ENCODE results near the gene PARD3.
A peak's percentile ranks its signal among the peaks of the same experiment; 100 is the strongest.

PARD3 gene

GRCh38 chr10:34809796-34810195 lies 5.3 kb downstream of the PARD3 start:
- Histone ChIP-seq H3K18ac (ENCODE audit: low read length) (no peak overlapping the region), H3K27ac (ENCODE audit: low read depth, low read length) (no peak overlapping the region), H4K12ac (ENCODE audit: low read depth, low read length) (no peak overlapping the region), H3K14ac (ENCODE audit: low read length) (no peak overlapping the region), H3K23ac (ENCODE audit: low read length) (no peak overlapping the region), H3K4me3 (ENCODE audit: low read depth, low read length) (no peak overlapping the region), H3K4ac (ENCODE audit: low read depth, low read length) (no peak overlapping the region), H4K8ac (ENCODE audit: low read depth, low read length) (no peak overlapping the region), H3K9ac (ENCODE audit: low read length) (no peak overlapping the region), H2BK120ac (ENCODE audit: insufficient read depth, low read length, poor library complexity) (no peak overlapping the region), H2AK5ac (ENCODE audit: low read length) (no peak overlapping the region), H2BK12ac (ENCODE audit: low read length) (no peak overlapping the region), H3K36me3 (ENCODE audit: control insufficient read depth in 1 of 2, insufficient read depth in 2 of 2, low read length in 2 of 2) (no peaks in the 10 kb centered on the region), H2AFZ (ENCODE audit: insufficient read depth, low read length, poor library complexity) (no peak overlapping the region), H3K79me1 (ENCODE audit: low read length) (peaks cover 9% of the 10 kb centered on the region), H3K4me1 (ENCODE audit: control insufficient read depth in 1 of 2, insufficient read depth in 2 of 2, low read length in 2 of 2) (peaks cover 0 to 3% of the 10 kb centered on the region in 2 experiments), H3K4me2 (ENCODE audit: low read length) (no peak overlapping the region), H3K79me2 (ENCODE audit: control insufficient read depth, insufficient read depth, low read length, poor library complexity) (peaks cover 17% of the 10 kb centered on the region), H4K91ac (ENCODE audit: low read depth, low read length) (no peak overlapping the region), H2BK5ac (ENCODE audit: low read depth, low read length, poor library complexity) (no peak overlapping the region), H3K27me3 (ENCODE audit: insufficient read depth, low read length) (no peaks in the 10 kb centered on the region), H3K9me3 (ENCODE audit: insufficient read depth, low read depth, low read length) (peaks cover 1% of the 10 kb centered on the region)
- WGBS (ENCODE audit: extremely low coverage, insufficient coverage, insufficient read length): no CpG with 5 or more reads among the region's 3 CpGs
- DNase-seq: no peak

GRCh38 chr10:34808801-34809745 lies 6.0 kb downstream of the PARD3 start:
- Histone ChIP-seq H4K12ac (ENCODE audit: low read depth, low read length) (no peak overlapping the region), H2AK5ac (ENCODE audit: low read length) (no peak overlapping the region), H3K14ac (ENCODE audit: low read length) (no peak overlapping the region), H2BK5ac (ENCODE audit: low read depth, low read length, poor library complexity) (no peak overlapping the region), H3K27ac (ENCODE audit: low read depth, low read length) (no peak overlapping the region), H3K23ac (ENCODE audit: low read length) (no peak overlapping the region), H2BK12ac (ENCODE audit: low read length) (no peak overlapping the region), H3K18ac (ENCODE audit: low read length) (no peak overlapping the region), H3K4me1 (ENCODE audit: control insufficient read depth in 1 of 2, insufficient read depth in 2 of 2, low read length in 2 of 2) (peaks cover 0 to 3% of the 10 kb centered on the region in 2 experiments), H4K91ac (ENCODE audit: low read depth, low read length) (no peak overlapping the region), H3K9ac (ENCODE audit: low read length) (no peak overlapping the region), H3K79me1 (ENCODE audit: low read length) (peaks cover 2% of the 10 kb centered on the region), H3K27me3 (ENCODE audit: insufficient read depth, low read length) (no peaks in the 10 kb centered on the region), H3K4me2 (ENCODE audit: low read length) (no peak overlapping the region), H3K79me2 (ENCODE audit: control insufficient read depth, insufficient read depth, low read length, poor library complexity) (peaks cover 11% of the 10 kb centered on the region), H2BK120ac (ENCODE audit: insufficient read depth, low read length, poor library complexity) (peak overlapping the region; percentile 30), H3K9me3 (ENCODE audit: insufficient read depth, low read depth, low read length) (peaks cover 1% of the 10 kb centered on the region), H3K36me3 (ENCODE audit: control insufficient read depth in 1 of 2, insufficient read depth in 2 of 2, low read length in 2 of 2) (no peaks in the 10 kb centered on the region), H3K4ac (ENCODE audit: low read depth, low read length) (peak overlapping the region; percentile 33), H3K4me3 (ENCODE audit: low read depth, low read length) (peak overlapping the region; percentile 47), H4K8ac (ENCODE audit: low read depth, low read length) (no peak overlapping the region), H2AFZ (ENCODE audit: insufficient read depth, low read length, poor library complexity) (no peak overlapping the region)
- peak in 1 of 2 donors; percentile 43 for DNase-seq
- no CpG with 5 or more reads among the region's 19 CpGs for WGBS (ENCODE audit: extremely low coverage, insufficient coverage, insufficient read length)

GRCh38 chr10:34808336-34808735 lies 6.8 kb downstream of the PARD3 start:
- WGBS (ENCODE audit: extremely low coverage, insufficient coverage, insufficient read length): no CpG with 5 or more reads among the region's 4 CpGs
- Histone ChIP-seq H4K12ac (ENCODE audit: low read depth, low read length) (no peak overlapping the region), H2AFZ (ENCODE audit: insufficient read depth, low read length, poor library complexity) (no peak overlapping the region)

GRCh38 chr10:34804306-34804705 lies 10.8 kb downstream of the PARD3 start:
- Histone ChIP-seq H3K4me3 (ENCODE audit: low read depth, low read length) (no peak overlapping the region), H3K23ac (ENCODE audit: low read length) (no peak overlapping the region), H2BK5ac (ENCODE audit: low read depth, low read length, poor library complexity) (no peak overlapping the region), H3K36me3 (ENCODE audit: control insufficient read depth in 1 of 2, insufficient read depth in 2 of 2, low read length in 2 of 2) (no peaks in the 10 kb centered on the region), H4K8ac (ENCODE audit: low read depth, low read length) (no peak overlapping the region), H3K9ac (ENCODE audit: low read length) (no peak overlapping the region), H3K14ac (ENCODE audit: low read length) (no peak overlapping the region), H3K79me1 (ENCODE audit: low read length) (no peaks in the 10 kb centered on the region), H3K4ac (ENCODE audit: low read depth, low read length) (no peak overlapping the region), H3K18ac (ENCODE audit: low read length) (no peak overlapping the region), H3K4me2 (ENCODE audit: low read length) (no peak overlapping the region), H4K91ac (ENCODE audit: low read depth, low read length) (no peak overlapping the region), H2BK12ac (ENCODE audit: low read length) (no peak overlapping the region), H4K12ac (ENCODE audit: low read depth, low read length) (no peak overlapping the region), H2AK5ac (ENCODE audit: low read length) (no peak overlapping the region), H2AFZ (ENCODE audit: insufficient read depth, low read length, poor library complexity) (no peak overlapping the region), H3K9me3 (ENCODE audit: insufficient read depth, low read depth, low read length) (peaks cover 1% of the 10 kb centered on the region), H3K4me1 (ENCODE audit: control insufficient read depth in 1 of 2, insufficient read depth in 2 of 2, low read length in 2 of 2) (peaks cover 0 to 4% of the 10 kb centered on the region in 2 experiments), H3K27me3 (ENCODE audit: insufficient read depth, low read length) (no peaks in the 10 kb centered on the region), H3K79me2 (ENCODE audit: control insufficient read depth, insufficient read depth, low read length, poor library complexity) (peaks cover 5% of the 10 kb centered on the region), H3K27ac (ENCODE audit: low read depth, low read length) (no peak overlapping the region), H2BK120ac (ENCODE audit: insufficient read depth, low read length, poor library complexity) (no peak overlapping the region)
- no CpG with 5 or more reads among the region's 1 CpG for WGBS (ENCODE audit: extremely low coverage, insufficient coverage, insufficient read length)
- no peak for DNase-seq

More at GRCh38 chr10:34808336-34808735, 6.8 kb downstream of the PARD3 start:
- Histone ChIP-seq H2BK5ac (ENCODE audit: low read depth, low read length, poor library complexity) (no peak overlapping the region), H3K9me3 (ENCODE audit: insufficient read depth, low read depth, low read length) (peaks cover 1% of the 10 kb centered on the region), H3K14ac (ENCODE audit: low read length) (no peak overlapping the region), H4K8ac (ENCODE audit: low read depth, low read length) (no peak overlapping the region), H3K36me3 (ENCODE audit: control insufficient read depth in 1 of 2, insufficient read depth in 2 of 2, low read length in 2 of 2) (no peaks in the 10 kb centered on the region), H3K4me3 (ENCODE audit: low read depth, low read length) (no peak overlapping the region), H3K4me1 (ENCODE audit: control insufficient read depth in 1 of 2, insufficient read depth in 2 of 2, low read length in 2 of 2) (peaks cover 0 to 3% of the 10 kb centered on the region in 2 experiments), H3K27me3 (ENCODE audit: insufficient read depth, low read length) (no peaks in the 10 kb centered on the region), H3K18ac (ENCODE audit: low read length) (no peak overlapping the region), H2BK12ac (ENCODE audit: low read length) (no peak overlapping the region), H3K79me2 (ENCODE audit: control insufficient read depth, insufficient read depth, low read length, poor library complexity) (peaks cover 7% of the 10 kb centered on the region), H3K9ac (ENCODE audit: low read length) (no peak overlapping the region), H3K79me1 (ENCODE audit: low read length) (no peaks in the 10 kb centered on the region), H3K27ac (ENCODE audit: low read depth, low read length) (no peak overlapping the region), H3K4me2 (ENCODE audit: low read length) (no peak overlapping the region), H2BK120ac (ENCODE audit: insufficient read depth, low read length, poor library complexity) (no peak overlapping the region), H2AK5ac (ENCODE audit: low read length) (no peak overlapping the region), H3K4ac (ENCODE audit: low read depth, low read length) (peak overlapping the region; percentile 33), H3K23ac (ENCODE audit: low read length) (no peak overlapping the region), H4K91ac (ENCODE audit: low read depth, low read length) (no peak overlapping the region)
- DNase-seq: no peak

All from trophoblast cell (in vitro differentiated cells and primary cell).